G401 (cell line): ENCODE results near the gene COBLL1. TPM values are rescaled to one million over a fixed set of nuclear protein-coding genes. Genes with fewer than 3 reads are reported as not detected.
"Not testable (repeated sequence)": the region's sequence is repeated elsewhere in the genome, so short reads cannot be mapped to it uniquely, and the experiment has no call there.

Source experiments
- DNase-seq: peaks from one replicate; pipeline ENCODE4 v3.0.0-alpha.2; 2015; ENCODE audit warnings: low spot score
- in situ Hi-C: cut with HindIII; loops from 2 replicates; pipeline ENCODE4 v1.10.0; 2016; ENCODE audit warnings: low sequenced_read_pairs, mixed read lengths
- total RNA-seq: library from RNA; depleted of rRNA; stranded (reverse); fragments of >200 nt; shearing (Covaris generic); gene quantifications from 2 replicates; pipeline ENCODE4 v1.2.3, GENCODE V29; 2014

The COBLL1 gene
- total RNA-seq, 1 experiment from 2014 or later: not detected

DNA sequence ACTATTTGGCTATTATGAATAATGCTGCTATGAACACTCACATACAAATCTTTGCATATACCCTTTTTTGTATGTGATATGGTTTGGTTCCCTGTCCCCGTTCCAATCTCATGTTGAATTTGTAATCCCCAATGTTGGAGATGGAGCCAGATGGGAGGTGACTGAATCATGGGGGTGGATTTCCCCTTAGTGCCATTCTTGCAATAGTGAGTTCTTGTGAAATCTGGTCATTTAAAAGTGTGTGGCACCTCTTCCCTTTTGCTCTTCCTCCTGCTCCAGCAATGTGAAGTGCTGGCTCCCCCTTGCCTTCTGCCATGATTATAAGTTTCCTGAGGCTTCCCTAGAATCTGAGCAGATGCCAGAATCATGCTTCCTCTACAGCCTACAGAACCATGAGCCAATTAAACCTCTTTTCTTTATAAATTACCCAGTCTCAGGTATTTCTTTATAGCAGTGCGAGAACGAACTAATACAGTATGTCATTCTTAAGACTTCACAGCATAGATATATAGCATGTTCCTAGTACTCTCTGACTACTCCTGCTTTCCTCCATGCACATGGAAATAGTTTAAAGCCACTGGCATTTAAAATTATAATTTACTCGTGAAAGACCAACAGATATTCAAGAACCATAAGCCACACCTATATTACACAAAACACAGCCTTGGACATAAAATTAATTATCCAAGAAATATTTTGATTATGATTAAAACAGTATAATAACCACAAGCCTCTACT is 75.2 kb downstream of the COBLL1 start:
- in situ Hi-C loops: no loop called here
- DNase-seq: no peak

- DNase-seq: no peak
- in situ Hi-C loops: no loop called here
These were observed 76.6 kb downstream of the COBLL1 start for GRCh38 chr2:164764996-164765395.

- no peak for DNase-seq
- in situ Hi-C loops: no loop called here
These were observed 77.1 kb downstream of the COBLL1 start for GRCh38 chr2:164764474-164764873.

DNA sequence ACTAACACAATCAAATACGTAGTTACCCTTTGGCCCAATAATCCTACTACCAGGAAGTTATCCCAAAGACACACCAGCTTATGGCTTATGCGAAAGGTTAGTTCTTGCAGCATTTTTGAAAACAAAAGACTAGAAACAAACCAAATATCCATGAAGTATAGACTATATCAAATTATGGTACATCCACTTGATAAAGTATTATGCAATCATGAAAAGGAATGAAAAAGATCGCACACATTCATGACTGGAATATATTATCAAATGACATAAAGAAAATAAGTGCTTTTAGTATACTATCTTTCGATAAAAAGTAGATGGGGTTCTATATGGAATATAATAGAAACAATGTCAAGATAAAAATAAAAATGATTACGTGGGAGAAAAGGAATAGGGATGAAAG is 78.2 kb downstream of the COBLL1 start:
- DNase-seq: no peak
- in situ Hi-C loops: no loop called here

- in situ Hi-C loops: no loop called here
- no peak for DNase-seq
These were observed 79.7 kb downstream of the COBLL1 start for GRCh38 chr2:164761737-164762460.

GRCh38 chr2:164761201-164761600 is 80.4 kb downstream of the COBLL1 start:
- in situ Hi-C loops, DNase-seq: not testable (repeated sequence)

DNA sequence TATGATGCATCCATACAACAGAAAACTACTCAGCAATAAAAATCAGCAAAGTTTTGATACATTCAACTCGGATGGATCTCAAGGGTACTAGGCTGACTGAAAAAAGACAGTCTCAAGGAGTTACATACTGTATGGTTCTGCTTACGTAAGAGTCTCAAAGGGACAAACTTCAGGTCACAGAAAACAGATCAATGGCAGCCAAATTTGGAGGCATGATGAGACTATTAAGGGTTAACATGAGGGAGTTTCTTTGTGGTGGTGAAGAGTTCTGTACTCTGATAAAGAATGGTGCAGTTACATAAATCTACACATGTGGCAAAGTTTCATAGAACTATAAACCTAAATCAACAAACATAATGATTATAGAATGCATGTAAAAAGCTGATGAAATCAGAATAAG is 81.4 kb downstream of the COBLL1 start:
- in situ Hi-C loops: no loop called here
- DNase-seq: no peak

DNA sequence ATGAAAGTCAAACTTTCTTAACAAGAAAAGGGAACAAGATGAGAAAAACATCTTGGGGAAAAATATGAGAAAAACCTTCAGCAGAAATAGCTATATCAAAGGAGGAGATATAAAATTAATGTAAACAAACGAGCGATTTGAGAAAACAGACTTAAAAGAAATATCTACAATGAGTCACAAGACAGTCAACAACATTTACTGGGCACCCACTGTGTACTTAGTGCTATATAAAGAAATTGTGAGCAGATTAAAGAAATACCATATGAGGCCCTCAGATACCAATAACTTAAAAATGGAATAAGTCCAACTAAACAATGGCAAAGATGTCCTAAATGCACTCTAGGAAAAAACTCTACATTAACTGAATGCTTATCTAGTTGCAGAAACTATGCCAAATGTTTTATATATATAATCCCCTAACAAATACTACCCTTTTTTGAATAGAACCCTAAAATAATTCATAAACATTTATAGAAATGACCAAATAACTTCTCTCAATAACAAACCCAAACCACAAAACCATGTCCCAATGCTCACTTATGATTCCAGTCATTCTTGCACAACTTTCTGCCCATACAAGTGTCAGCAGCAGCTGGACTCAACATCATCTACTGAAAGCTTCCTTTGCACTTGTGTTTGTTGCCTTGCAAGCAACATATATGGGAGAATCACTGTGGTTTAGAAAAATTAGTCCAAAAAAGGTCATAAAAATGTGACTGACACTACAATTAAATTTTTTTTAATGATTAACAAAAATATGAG is 83.5 kb downstream of the COBLL1 start:
- in situ Hi-C loops: no loop called here
- no peak for DNase-seq

- in situ Hi-C loops: no loop called here
- DNase-seq: no peak
These were observed 84.8 kb downstream of the COBLL1 start for GRCh38 chr2:164756773-164757172.

- no peak for DNase-seq
- in situ Hi-C loops: no loop called here
These were observed 85.7 kb downstream of the COBLL1 start for GRCh38 chr2:164755952-164756351.

DNA sequence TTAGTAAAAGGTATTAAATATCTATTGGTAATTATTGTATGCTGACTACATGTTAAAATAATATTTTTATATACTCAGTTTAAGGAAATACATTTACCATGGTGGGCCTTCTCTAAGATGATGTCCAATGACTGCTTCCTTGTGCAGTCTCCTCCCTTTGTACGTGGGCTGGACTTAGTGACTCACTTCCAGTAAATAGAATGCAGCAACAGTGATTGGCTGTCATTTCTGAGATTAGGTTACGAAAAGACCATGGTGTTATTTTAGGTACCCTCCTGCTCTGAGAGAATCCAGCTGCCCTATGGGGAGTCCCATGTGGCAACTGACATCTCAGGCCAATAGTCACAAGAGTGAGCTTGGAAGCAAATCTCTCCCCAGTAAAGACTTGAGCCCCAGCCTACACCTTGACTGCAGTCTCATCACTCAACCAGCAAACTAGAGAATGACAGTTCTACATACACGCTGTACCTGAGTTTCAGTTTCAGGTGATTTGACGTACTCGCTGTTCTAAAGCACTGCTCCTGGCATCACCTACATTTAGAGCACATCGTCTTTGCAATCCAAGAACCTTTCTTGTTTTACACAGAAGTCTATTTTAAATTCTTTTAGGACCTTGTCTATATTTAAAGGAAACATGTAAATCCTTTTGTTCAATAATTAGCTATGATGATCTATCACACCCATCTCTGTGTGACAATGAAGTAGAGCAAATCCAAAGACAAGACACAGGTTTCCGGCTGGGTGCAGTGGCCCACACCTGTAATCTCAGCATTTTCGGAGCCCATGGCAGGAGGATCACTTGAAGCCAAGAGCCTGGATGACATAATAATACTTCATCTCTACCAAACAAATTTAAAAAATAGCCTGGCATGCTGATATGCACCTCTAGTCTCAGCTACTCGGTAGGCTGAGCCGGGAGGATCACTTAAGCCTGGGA is 87.2 kb downstream of the COBLL1 start:
- no peak for DNase-seq
- in situ Hi-C loops: no loop called here

DNA sequence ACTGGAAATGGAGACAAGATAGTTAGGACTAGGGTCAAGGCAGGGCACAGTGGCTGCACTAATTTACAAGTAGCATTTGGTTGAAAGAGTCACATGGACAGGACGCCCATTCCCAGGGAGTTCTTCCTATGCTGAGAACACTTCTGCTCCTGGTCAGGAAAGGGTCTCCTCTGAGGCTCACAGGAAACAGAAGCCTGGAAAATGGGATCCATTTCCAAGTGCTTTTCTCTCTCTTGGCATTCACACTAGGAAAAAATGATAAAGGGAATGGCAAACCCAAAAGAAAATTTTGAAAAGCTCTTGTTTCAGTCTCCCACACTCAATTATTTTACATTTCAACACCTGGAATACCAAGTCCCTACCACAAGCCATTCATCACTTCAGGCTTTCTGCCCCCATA is 88.7 kb downstream of the COBLL1 start:
- no peak for DNase-seq
- in situ Hi-C loops: no loop called here

- no peak for DNase-seq
- in situ Hi-C loops: no loop called here
These were observed 93.7 kb downstream of the COBLL1 start for GRCh38 chr2:164747783-164748433.

DNA sequence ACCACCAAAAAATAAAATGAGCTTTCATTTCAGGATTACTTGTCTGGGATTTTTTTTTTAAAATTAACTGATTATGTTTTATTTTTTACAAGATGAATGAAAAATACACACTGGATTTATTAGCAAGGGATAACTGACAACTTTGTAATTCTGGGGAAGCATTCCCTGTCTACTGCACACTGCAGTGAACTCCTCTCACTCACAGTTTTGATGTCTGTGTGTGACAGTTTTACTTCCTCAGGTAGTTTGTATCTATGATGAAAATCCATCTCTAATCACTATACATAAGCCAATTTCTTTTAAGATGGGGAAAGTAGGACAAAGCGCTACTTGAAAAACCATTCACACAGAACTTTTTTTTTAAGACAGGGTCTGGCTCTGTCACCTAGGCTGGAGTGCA is 94.5 kb downstream of the COBLL1 start:
- no peak for DNase-seq
- in situ Hi-C loops: no loop called here

DNA sequence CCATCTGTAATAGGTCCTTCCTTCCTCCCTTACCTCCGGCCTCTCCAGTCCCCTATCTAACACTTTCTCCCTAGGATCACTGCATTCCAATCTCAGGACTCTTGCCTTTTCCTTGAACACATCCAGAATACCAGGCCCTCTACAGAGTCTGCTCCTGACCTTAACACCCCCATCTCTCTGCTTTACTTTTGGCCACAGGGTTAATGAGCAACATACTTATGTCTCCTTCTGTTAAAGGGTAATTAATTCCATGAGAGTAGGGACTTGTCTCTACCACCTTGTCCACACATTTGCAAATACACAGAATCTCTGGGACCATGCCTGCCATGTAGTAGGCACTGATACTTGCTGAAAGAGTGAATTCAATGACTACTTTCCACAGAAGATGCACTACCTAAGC is 94.9 kb downstream of the COBLL1 start:
- no peak for DNase-seq
- in situ Hi-C loops: no loop called here

- no peak for DNase-seq
- in situ Hi-C loops: no loop called here
These were observed 96.4 kb downstream of the COBLL1 start for GRCh38 chr2:164745012-164745797.

DNA sequence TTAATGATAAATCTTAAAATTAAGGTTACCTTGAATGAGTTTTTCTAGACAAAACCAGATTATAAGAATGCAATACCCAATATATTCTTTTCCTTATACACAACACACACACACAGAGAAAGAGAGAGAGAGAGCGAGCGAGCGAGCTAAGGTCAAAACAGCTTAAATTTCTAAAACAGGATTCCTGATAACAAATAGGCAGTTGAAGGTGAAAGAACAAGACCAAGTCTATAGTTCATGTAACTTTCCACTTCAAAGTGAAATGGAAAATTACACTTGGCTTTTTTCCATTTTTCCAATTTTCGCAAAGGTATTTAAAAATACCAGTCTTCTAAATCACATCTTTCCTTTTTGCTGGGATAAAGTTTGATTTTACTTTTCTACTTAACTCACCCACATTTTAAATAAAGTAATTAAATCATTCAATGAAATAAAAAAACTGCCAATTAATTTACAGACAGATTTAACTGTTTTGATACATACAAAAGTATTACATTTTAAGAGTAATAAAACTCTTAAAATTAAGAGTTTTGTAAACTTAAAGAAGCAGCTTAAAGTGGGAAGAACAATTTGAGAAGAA is 98.8 kb downstream of the COBLL1 start:
- DNase-seq: no peak
- in situ Hi-C loops: no loop called here

GRCh38 chr2:164739966-164740365 is 101.7 kb downstream of the COBLL1 start:
- DNase-seq: no peak
- in situ Hi-C loops: no loop called here
